HFFc6 (cell line): ENCODE results near the gene CAPN11. TPM values are rescaled to one million over a fixed set of nuclear protein-coding genes. Genes with fewer than 3 reads are reported as not detected.

Experiments used
- DNase-seq: peaks from one replicate; pipeline ENCODE4 v3.0.0-alpha.2; 2018
- H3K27ac Mint-ChIP-seq: 2 replicates; pipeline ENCODE4 v1.8.0; 2020; ENCODE audit warnings: mild to moderate bottlenecking, mixed read lengths
- H3K27me3 Mint-ChIP-seq: 2 replicates; pipeline ENCODE4 v1.8.0; 2021; ENCODE audit warnings: mild to moderate bottlenecking, moderate library complexity, mixed read lengths; ENCODE audit not compliant: insufficient read depth
- H3K36me3 Mint-ChIP-seq: 2 replicates; pipeline ENCODE4 v1.8.0; 2021; ENCODE audit warnings: low read depth, mixed read lengths
- H3K4me1 Mint-ChIP-seq: 2 replicates; pipeline ENCODE4 v1.8.0; 2020; ENCODE audit warnings: low read depth, mixed read lengths
- H3K4me3 Mint-ChIP-seq: 2 replicates; pipeline ENCODE4 v1.8.0; 2020; ENCODE audit warnings: mild to moderate bottlenecking, moderate library complexity, mixed read lengths
- H3K9me3 Mint-ChIP-seq: 2 replicates; pipeline ENCODE4 v1.8.0; 2020; ENCODE audit warnings: mild to moderate bottlenecking, mixed read lengths
- CTCF ChIP-seq: fragments of 200-600 bp; sonication (generic); IDR thresholded peaks from 2 replicates; pipeline ENCODE4 v1.5.0; 2021; ENCODE audit warnings: antibody characterized with exemption, mild to moderate bottlenecking
- total RNA-seq, 6 experiments: library from RNA; stranded (reverse); fragmentation: NEBNext Ultra II Directional; extraction: Animal tissue kit (Norgen Biotek cat#: 25700); gene quantifications; 2 replicates in 1 of 6; 3 replicates in 5 of 6; pipeline ENCODE4 v1.2.3, GENCODE V29; 2021

Gene CAPN11
- total RNA-seq, 6 experiments from 2014 or later = not detected

- no peaks in the 10 kb centered on the region for H3K9me3 Mint-ChIP-seq
- no peak for TF ChIP-seq CTCF
- no peaks in the 10 kb centered on the region for H3K36me3 Mint-ChIP-seq
- H3K27me3 Mint-ChIP-seq = peaks cover 14% of the 10 kb centered on the region
- no peak overlapping the region for H3K27ac Mint-ChIP-seq
- peaks cover 6% of the 10 kb centered on the region; the same call in 1 of the 2 replicates for H3K4me1 Mint-ChIP-seq
- no peak for DNase-seq
- H3K4me3 Mint-ChIP-seq = no peak overlapping the region
Measured at GRCh38 chr6:44201638-44202303, 43.2 kb downstream of the CAPN11 start.

GRCh38 chr6:44202332-44202971, 43.8 kb downstream of the CAPN11 start:
- Mint-ChIP-seq H3K4me1 (peaks cover 6% of the 10 kb centered on the region; the same call in 1 of the 2 replicates), H3K36me3 (no peaks in the 10 kb centered on the region), H3K4me3 (no peak overlapping the region), H3K9me3 (no peaks in the 10 kb centered on the region), H3K27me3 (peaks cover 17% of the 10 kb centered on the region), H3K27ac (no peak overlapping the region)
- DNase-seq = no peak
- no peak for TF ChIP-seq CTCF

GRCh38 chr6:44202972-44203750, 44.5 kb downstream of the CAPN11 start:
- no peak overlapping the region for H3K27ac Mint-ChIP-seq
- peaks cover 6% of the 10 kb centered on the region; the same call in 1 of the 2 replicates for H3K4me1 Mint-ChIP-seq
- no peak for DNase-seq
- no peaks in the 10 kb centered on the region for H3K36me3 Mint-ChIP-seq
- H3K27me3 Mint-ChIP-seq = peaks cover 22% of the 10 kb centered on the region
- no peaks in the 10 kb centered on the region for H3K9me3 Mint-ChIP-seq
- TF ChIP-seq CTCF = no peak
- H3K4me3 Mint-ChIP-seq = no peak overlapping the region

GRCh38 chr6:44203955-44204354, 45.3 kb downstream of the CAPN11 start:
- Mint-ChIP-seq H3K27me3 (peaks cover 23% of the 10 kb centered on the region), H3K36me3 (no peaks in the 10 kb centered on the region), H3K9me3 (no peaks in the 10 kb centered on the region), H3K4me3 (no peak overlapping the region), H3K27ac (no peak overlapping the region), H3K4me1 (peaks cover 6% of the 10 kb centered on the region; the same call in 1 of the 2 replicates)
- DNase-seq = no peak
- TF ChIP-seq CTCF = no peak

- Mint-ChIP-seq H3K4me3 (no peak overlapping the region), H3K36me3 (no peaks in the 10 kb centered on the region), H3K4me1 (no peaks in the 10 kb centered on the region), H3K9me3 (no peaks in the 10 kb centered on the region), H3K27me3 (peaks cover 32% of the 10 kb centered on the region), H3K27ac (no peak overlapping the region)
- TF ChIP-seq CTCF = no peak
- no peak for DNase-seq
Measured at GRCh38 chr6:44207966-44208365, 49.3 kb downstream of the CAPN11 start.
